K562 (cell line): ENCODE data around the gene CNNM3. TPM values are rescaled to one million over a fixed set of nuclear protein-coding genes. Genes with fewer than 3 reads are reported as not detected.

Experiments
- ATAC-seq: fragments of 200-7000 bp; cut with Tn5 transposase; 3 replicates; pipeline ENCODE4 v1.9.1; 2020; ENCODE audit warnings: moderate library complexity
- BruUV-seq: library from RNA; stranded (reverse); fragments of 400-500 nt; replicated peaks from 2 replicates; lab custom pipeline; 2021; lab: Mats Ljungman, UMichigan
- CTCF ChIA-PET: fragments of 300-600 bp; formaldehyde crosslinking; extraction: SDS; loops from one replicate; lab custom pipeline; 2021; ENCODE audit warnings: low intra/inter-chr PET ratio; lab: Yijun Ruan, JAX
- POLR2A ChIA-PET: fragments of 300-600, 350-650 bp; sonication (Branson Sonifier 250); formaldehyde crosslinking; extraction: SDS; loops from one replicate; lab custom pipeline; 2021; ENCODE audit warnings: antibody characterized with exemption, inconsistent platforms; lab: Yijun Ruan, JAX
- DNase-seq, 4 experiments: peaks; one replicate each; pipeline versions ENCODE4 v3.0.0 to v3.0.0-alpha.2; 2011 to 2018; ENCODE audit warnings: low spot score in 3 of 4, mixed read lengths in 3 of 4; ENCODE audit errors: extremely low read depth in 1 of 4
- FAIRE-seq: peaks from 2 replicates; lab custom pipeline; 2011; peaks lifted over from hg19 to GRCh38; lab: Jason Lieb, UNC
- H2AFZ ChIP-seq: 2 replicates; pipeline ENCODE4 v1.6.0; 2011; ENCODE audit warnings: low read depth, low read length, control low read depth, inconsistent platforms
- H3K27ac ChIP-seq: fragments of 200-600 bp; 3 replicates; pipeline ENCODE4 v1.8.0; 2011; ENCODE audit warnings: low read depth, mild to moderate bottlenecking, control low read depth, inconsistent platforms, low read length, moderate library complexity, mixed read lengths; ENCODE audit errors: extremely low read depth
- H3K27me3 ChIP-seq, 2 experiments: fragments of 300-600 bp in 1 of 2; 2 replicates in 1 of 2; 3 replicates in 1 of 2; pipeline versions ENCODE4 v1.6.0 to v1.8.0; 2011; ENCODE audit warnings: inconsistent platforms in 2 of 2, low read length in 2 of 2, mild to moderate bottlenecking in 1 of 2, mixed read lengths in 1 of 2, moderate library complexity in 1 of 2; ENCODE audit not compliant: control insufficient read depth in 2 of 2, insufficient read depth in 2 of 2
- H3K36me3 ChIP-seq: fragments of 300-600 bp; 3 replicates; pipeline ENCODE4 v1.8.0; 2011; ENCODE audit warnings: mild to moderate bottlenecking, low read length, inconsistent platforms; ENCODE audit not compliant: control insufficient read depth, insufficient read depth
- H3K4me1 ChIP-seq, 2 experiments: fragments of 200-600 bp in 1 of 2; replicated peaks in 1 of 2; 2 replicates in 1 of 2; 3 replicates in 1 of 2; pipeline versions ENCODE4 v1.5.1 to v1.8.0; 2011; ENCODE audit warnings: inconsistent platforms in 2 of 2, low read length in 2 of 2, mild to moderate bottlenecking in 1 of 2, mixed read lengths in 1 of 2, moderate library complexity in 1 of 2; ENCODE audit not compliant: control insufficient read depth in 2 of 2, insufficient read depth in 2 of 2
- H3K4me2 ChIP-seq: 2 replicates; pipeline ENCODE4 v1.6.1; 2011; ENCODE audit warnings: low read length, control low read depth, inconsistent platforms, mixed read lengths; ENCODE audit not compliant: insufficient read depth
- H3K4me3 ChIP-seq: fragments of 200-600 bp; sonication (generic), shearing (Covaris generic); 2 replicates; pipeline ENCODE4 v1.5.1; 2016; ENCODE audit warnings: control low read depth, inconsistent platforms
- H3K79me2 ChIP-seq: fragments of 200-600 bp; 3 replicates; pipeline ENCODE4 v1.8.0; 2011; ENCODE audit warnings: low read length, inconsistent platforms; ENCODE audit not compliant: control insufficient read depth, insufficient read depth
- H3K9ac ChIP-seq, 2 experiments: 2 replicates each; pipeline versions ENCODE4 v1.6.0 to v1.6.1; 2011; ENCODE audit warnings: low read depth in 2 of 2, low read length in 2 of 2, control low read depth in 1 of 2, inconsistent platforms in 1 of 2, mild to moderate bottlenecking in 1 of 2, mixed read lengths in 1 of 2; ENCODE audit not compliant: insufficient read depth in 1 of 2
- H3K9me1 ChIP-seq: one replicate; pipeline ENCODE4 v1.6.0; 2011; ENCODE audit warnings: inconsistent platforms, mild to moderate bottlenecking, low read length, moderate library complexity; ENCODE audit not compliant: control insufficient read depth, insufficient read depth
- H3K9me3 ChIP-seq: replicated peaks from 2 replicates; pipeline ENCODE4 v1.5.1; 2011; ENCODE audit warnings: low read depth, low read length, inconsistent platforms; ENCODE audit not compliant: control insufficient read depth, insufficient read depth
- H4K20me1 ChIP-seq: replicated peaks from 2 replicates; pipeline ENCODE4 v1.6.1; 2011; ENCODE audit warnings: low read length, inconsistent platforms, mixed read lengths; ENCODE audit not compliant: control insufficient read depth, insufficient read depth
- CREB3L1 ChIP-seq: fragments of 450-650 bp; IDR thresholded peaks from 2 replicates; pipeline ENCODE4 v1.6.1; 2014; ENCODE audit warnings: low read depth, mild to moderate bottlenecking, moderate library complexity, borderline replicate concordance
- CREBBP ChIP-seq: IDR thresholded peaks from one replicate; pipeline ENCODE4 v1.6.1; 2012; ENCODE audit warnings: low read depth, mild to moderate bottlenecking, control low read depth, inconsistent platforms, low read length
- DACH1 ChIP-seq: fragments of 450-650 bp; IDR thresholded peaks from 2 replicates; pipeline ENCODE4 v1.6.1; 2018; ENCODE audit not compliant: partially characterized antibody
- FOXP4 ChIP-seq: sonication (generic); formaldehyde crosslinking; IDR thresholded peaks from 2 replicates; pipeline ENCODE4 v1.8.0; 2022; ENCODE audit warnings: mild to moderate bottlenecking, missing genetic modification reagents, borderline replicate concordance
- GATAD2B ChIP-seq: fragments of 450-650 bp; IDR thresholded peaks from 2 replicates; pipeline ENCODE4 v1.6.1; 2017; ENCODE audit warnings: mild to moderate bottlenecking, borderline replicate concordance
- MAFG ChIP-seq: fragments of 450-650 bp; conservative IDR thresholded peaks from 2 replicates; pipeline ENCODE4 v1.6.1; 2016; ENCODE audit warnings: missing genetic modification characterization, missing compliant biosample characterization
- MTA1 ChIP-seq: fragments of 450-650 bp; IDR thresholded peaks from 2 replicates; pipeline ENCODE4 v1.6.1; 2017; ENCODE audit warnings: borderline replicate concordance
- PCBP2 ChIP-seq: fragments of 200-400 bp; formaldehyde crosslinking; IDR thresholded peaks from 2 replicates; pipeline ENCODE4 v1.6.1; 2018; ENCODE audit warnings: low read length, low read depth, mild to moderate bottlenecking, moderate library complexity; ENCODE audit not compliant: poor library complexity, severe bottlenecking
- PRDM10 ChIP-seq: fragments of 450-650 bp; IDR thresholded peaks from 2 replicates; pipeline ENCODE4 v1.6.1; 2018; ENCODE audit not compliant: partially characterized antibody
- SMARCE1 ChIP-seq: fragments of 450-650 bp; IDR thresholded peaks from 2 replicates; pipeline ENCODE4 v1.7.1; 2016; ENCODE audit warnings: mild to moderate bottlenecking
- ZBTB12 ChIP-seq: fragments of 250-450 bp; sonication (Bioruptor Pico); IDR thresholded peaks from 2 replicates; pipeline ENCODE4 v1.4.0; 2020
- ZNF165 ChIP-seq: fragments of 250-450 bp; sonication (Bioruptor Pico); IDR thresholded peaks from 2 replicates; pipeline ENCODE4 v1.4.0; 2020; ENCODE audit warnings: borderline replicate concordance
- ZNF24 ChIP-seq: fragments of 450-650 bp; IDR thresholded peaks from 2 replicates; pipeline ENCODE4 v1.6.1; 2016
- ZNF75A ChIP-seq: fragments of 450-650 bp; formaldehyde crosslinking; IDR thresholded peaks from 2 replicates; pipeline ENCODE4 v1.4.0; 2020; ENCODE audit warnings: mild to moderate bottlenecking
- WGBS: fragments of 100-300 bp; shearing (Covaris generic); methylation state at CpG from one replicate; pipeline ENCODE4 v1.1.6; 2016; ENCODE audit warnings: low coverage, mixed read lengths; ENCODE audit not compliant: insufficient coverage; ENCODE audit errors: missing lambda C conversion rate; 5-methylcytosine and 5-hydroxymethylcytosine counted together
- in situ Hi-C: fragments of 300-500 bp; cut with MboI; formaldehyde crosslinking; loops from 4 replicates; pipeline ENCODE4 v1.15.0; 2018; ENCODE audit warnings: inconsistent platforms, mixed read lengths
- intact Hi-C: fragments of 100-400 bp; cut with micrococcal nuclease; formaldehyde crosslinking; loops from 2 replicates; pipeline ENCODE4 v1.14.2; 2022
- polyA plus RNA-seq, 8 experiments: library from polyadenylated mRNA; depleted of rRNA in 4 of 8; stranded (reverse) in 5 of 8; unstranded in 3 of 8; fragments of >200 nt; fragmentation: Nextera tagmentation in 2 of 8; fragmentation: Illumina TruSeq in 1 of 8; extraction: Ambion mirVana in 2 of 8; extraction: Trizol in 1 of 8; gene quantifications; 2 replicates each; pipeline versions ENCODE4 v1.2.1 to v1.2.3, GENCODE V29; 2011 to 2014; ENCODE audit warnings: inconsistent platforms in 1 of 8, missing spikeins in 1 of 8
- total RNA-seq, 7 experiments: library from RNA; depleted of rRNA in 6 of 7; stranded (reverse); fragments of >200 nt in 6 of 7; fragmentation: Illumina TruSeq in 2 of 7; extraction: Trizol in 2 of 7; gene quantifications; 2 replicates each; pipeline versions ENCODE4 v1.2.1 to v1.2.3, GENCODE V29; 2011 to 2021; ENCODE audit warnings: low replicate concordance in 1 of 7

The CNNM3 gene
- total and polyA plus RNA-seq, 9 of the 15 experiments (the other 6 are each of a cell fraction or from before 2014, with no cell fraction given): 1.4 to 16.9 (median 6.5) TPM

GRCh38 chr2:96767135-96767871 lies 48.8 kb upstream of the CNNM3 start:
- 61% methylated on average over 8 of the region's 9 CpGs for WGBS
- no peak overlapping the region for H3K9ac ChIP-seq
- in situ Hi-C loops (no loop called here), intact Hi-C loops (no loop called here)
- no peak overlapping the region for H2AFZ ChIP-seq
- CTCF ChIA-PET: no interaction called here
- H3K79me2 ChIP-seq: peaks cover 21% of the 10 kb centered on the region
- BruUV-seq: no TSS peak
- peaks cover 14 to 43% of the 10 kb centered on the region in 2 experiments for H3K4me1 ChIP-seq
- POLR2A ChIA-PET: interaction anchor here (0.6 to 2.3 kb wide), 7 partner anchors 9 to 158 kb away, joined by 3 to 7 read pairs (median 6); no protein-coding TSS in a partner anchor
- no peak for ATAC-seq
- DNase-seq: no peak
- peaks cover under 1% of the 10 kb centered on the region; the same call in 1 of the 2 replicates for H4K20me1 ChIP-seq
- H3K36me3 ChIP-seq: no peaks in the 10 kb centered on the region
- peaks cover 7% of the 10 kb centered on the region for H3K9me1 ChIP-seq
- no peaks in the 10 kb centered on the region for H3K9me3 ChIP-seq
- no peak for FAIRE-seq
- no peak overlapping the region for H3K27ac ChIP-seq
- H3K27me3 ChIP-seq: no peaks in the 10 kb centered on the region
- no peak overlapping the region for H3K4me3 ChIP-seq
- no peak overlapping the region for H3K4me2 ChIP-seq
- TF ChIP-seq ZBTB12 (CRISPR knock-in tag) (no peak), ZNF165 (CRISPR knock-in tag) (no peak), PRDM10 (no peak), MTA1 (no peak), ZNF75A (CRISPR knock-in tag) (no peak), DACH1 (no peak), SMARCE1 (no peak), CREBBP (no peak), FOXP4 (no peak), GATAD2B (no peak), ZNF24 (no peak), MAFG (tag) (no peak), CREB3L1 (no peak), PCBP2 (no peak)
